NCI-H2029 treated with DMSO at 0.1 percent for 48 hours (cell line): ENCODE results near the gene SEMA4C.
A peak's percentile ranks its signal among the peaks of the same experiment; 100 is the strongest.
"Not testable (repeated sequence)": the region's sequence is repeated elsewhere in the genome, so short reads cannot be mapped to it uniquely, and the experiment has no call there.

Experiments used
- DNase-seq: peaks from one replicate; lab custom pipeline; 2025; lab: John Stamatoyannopoulos, UW

SEMA4C gene

GRCh38 chr2:96897491-96898134, 27.7 kb upstream of the SEMA4C start:
- no peak for DNase-seq

DNA sequence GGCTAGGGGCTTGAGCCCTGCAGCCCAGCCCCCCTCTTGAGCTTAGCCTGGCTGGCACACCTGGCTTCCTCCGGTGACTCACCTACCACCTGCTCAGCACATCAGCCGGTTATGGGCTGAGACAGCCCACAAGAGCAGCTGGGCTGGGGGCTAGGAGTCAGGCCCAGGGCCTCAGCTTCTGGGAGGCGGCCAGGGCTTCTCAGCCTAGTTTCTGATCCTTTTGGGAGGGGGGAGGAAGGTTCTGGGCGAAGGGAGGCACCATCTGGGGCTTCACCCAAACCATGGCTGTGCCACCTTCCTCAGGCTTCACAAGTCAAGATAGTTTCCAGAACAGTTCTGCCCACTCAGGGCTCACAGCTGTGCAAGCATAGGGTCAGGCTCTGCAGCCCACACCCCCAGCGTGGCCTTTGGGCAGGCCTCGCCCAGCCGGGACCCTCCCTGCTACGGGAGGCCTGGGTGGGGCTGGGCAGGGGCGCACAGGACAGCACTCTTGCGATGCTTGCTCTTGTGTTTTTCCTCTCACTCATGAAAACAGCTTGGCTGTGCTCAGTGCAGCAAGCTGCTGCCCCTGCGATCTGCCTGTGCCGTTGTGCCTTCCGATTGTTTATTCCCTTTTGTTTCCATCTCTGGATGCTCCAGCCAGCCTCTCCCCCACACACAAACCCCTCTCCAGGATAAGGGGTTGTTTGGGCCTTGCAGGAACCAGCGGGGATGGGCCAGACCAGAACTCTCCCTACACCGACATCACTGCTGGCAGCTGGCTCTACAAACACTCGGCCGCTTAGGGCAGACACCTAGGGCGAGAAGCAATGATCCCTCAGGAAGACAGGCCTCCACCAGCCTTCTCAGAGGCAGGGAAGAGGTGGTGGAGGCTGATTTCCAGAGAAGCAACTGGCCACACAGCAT, 26.1 kb upstream of the SEMA4C start:
- peak; percentile 82 for DNase-seq

GRCh38 chr2:96895032-96895745, 25.3 kb upstream of the SEMA4C start:
- DNase-seq: peak; percentile 40

DNA sequence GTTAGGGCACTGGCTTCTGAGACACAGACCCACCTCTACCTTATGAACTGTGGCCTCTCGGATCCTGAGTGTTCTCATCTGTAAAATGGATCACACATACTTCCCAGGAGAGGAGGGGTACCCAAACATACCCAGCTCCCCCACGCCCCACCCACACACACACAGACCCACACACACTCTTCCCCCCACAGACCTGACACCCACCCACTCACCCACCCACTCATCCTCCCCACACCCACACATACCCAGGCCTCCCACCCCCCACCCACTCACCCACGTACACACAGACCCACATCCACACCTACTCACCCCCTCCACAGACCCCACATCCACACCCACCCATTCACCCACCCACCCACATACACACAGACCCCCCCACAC, 24.3 kb upstream of the SEMA4C start:
- DNase-seq: no peak

DNA sequence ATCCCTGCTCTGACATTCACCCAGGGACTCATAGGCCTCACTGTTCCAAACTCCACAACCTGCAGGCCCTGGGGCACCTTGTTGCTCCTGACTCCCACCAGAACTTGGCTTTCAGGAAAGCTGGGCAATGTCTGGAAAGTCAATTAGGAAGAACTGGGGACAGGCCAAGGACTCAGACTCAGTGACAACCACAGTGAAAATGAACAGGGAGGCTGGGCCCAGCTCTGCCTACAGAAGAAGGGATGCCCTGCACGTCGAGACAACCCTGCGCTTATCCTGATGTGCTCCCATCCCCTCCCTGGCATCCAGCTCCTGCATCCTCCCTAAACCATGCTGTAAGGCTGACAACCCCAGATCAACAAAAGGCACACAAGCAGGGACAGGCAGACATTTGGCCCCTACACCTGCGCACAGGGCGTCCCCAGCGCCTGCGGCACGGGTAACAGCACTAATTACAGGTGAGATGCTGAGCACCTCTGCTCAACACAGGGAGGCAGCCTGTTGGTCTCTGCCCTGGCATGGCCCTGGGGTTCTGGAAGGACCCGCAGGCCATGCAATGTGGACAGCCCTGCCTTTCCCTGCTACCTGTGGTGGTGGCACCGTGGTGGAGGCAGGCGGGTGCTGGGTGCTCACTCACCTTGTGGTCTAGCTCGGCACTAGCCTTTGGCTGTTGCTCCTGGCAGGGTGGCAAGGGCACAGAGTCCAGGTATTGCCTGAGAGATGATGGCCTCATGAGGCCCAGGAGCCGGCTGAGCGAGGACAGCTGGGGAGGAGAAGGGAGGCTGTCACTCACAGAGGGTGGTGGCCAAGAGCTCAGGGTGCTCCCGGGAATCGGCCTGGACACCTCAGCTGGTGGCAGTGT, 23.6 kb upstream of the SEMA4C start:
- no peak for DNase-seq

- no peak for DNase-seq
Observed at GRCh38 chr2:96891591-96892333, 21.9 kb upstream of the SEMA4C start.

DNA sequence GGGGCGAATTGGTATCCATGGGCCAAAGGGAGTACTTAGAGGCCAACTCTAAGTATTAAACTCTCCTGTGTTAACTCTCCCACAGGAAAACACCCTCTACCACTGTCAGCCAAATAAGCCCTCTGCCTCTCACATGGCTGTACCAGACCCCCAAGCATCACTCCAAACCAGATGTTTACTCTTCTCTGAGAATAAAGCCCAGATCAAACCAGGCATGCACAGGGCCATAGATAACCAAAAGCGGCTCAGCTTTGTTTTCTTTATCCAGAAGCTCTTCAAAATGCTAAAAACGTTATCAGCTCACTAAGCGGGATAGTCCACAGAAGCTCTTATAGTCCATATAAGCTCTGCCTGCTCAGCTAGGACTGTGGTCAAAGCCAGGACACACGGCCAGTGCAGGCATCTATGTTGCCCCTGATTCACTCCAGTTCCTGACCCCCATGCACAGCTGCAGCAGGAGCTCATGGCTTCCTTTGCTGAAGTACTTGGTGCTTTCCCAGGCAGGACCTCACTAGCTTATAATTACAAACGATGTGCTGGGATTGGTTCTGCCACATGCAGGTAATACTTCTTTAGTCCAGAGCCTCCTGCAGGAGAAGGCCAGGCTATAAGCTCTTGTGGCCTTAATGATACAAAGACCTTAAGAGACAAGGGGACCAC, 21.0 kb upstream of the SEMA4C start:
- no peak for DNase-seq

- no peak for DNase-seq
Observed at GRCh38 chr2:96890252-96890651, 20.4 kb upstream of the SEMA4C start.

DNA sequence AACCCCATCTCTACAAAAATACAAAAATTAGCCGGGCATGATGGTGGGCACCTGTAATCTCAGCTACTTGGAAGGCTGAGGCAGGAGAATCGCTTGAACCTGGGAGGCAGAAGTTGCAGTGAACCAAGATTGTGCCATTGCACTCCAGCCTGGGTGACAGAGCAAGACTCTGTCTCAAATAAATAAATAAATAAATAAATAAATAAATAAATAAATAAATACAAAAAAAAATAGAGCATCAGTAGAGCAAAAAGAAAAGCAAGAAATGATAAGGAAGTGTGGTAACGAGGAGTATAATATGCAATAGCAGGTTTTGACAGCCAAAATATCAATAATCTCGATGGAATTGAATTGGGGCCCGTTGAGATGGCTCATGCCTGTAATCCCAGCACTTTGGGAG, 19.6 kb upstream of the SEMA4C start:
- DNase-seq: not testable (repeated sequence)

DNA sequence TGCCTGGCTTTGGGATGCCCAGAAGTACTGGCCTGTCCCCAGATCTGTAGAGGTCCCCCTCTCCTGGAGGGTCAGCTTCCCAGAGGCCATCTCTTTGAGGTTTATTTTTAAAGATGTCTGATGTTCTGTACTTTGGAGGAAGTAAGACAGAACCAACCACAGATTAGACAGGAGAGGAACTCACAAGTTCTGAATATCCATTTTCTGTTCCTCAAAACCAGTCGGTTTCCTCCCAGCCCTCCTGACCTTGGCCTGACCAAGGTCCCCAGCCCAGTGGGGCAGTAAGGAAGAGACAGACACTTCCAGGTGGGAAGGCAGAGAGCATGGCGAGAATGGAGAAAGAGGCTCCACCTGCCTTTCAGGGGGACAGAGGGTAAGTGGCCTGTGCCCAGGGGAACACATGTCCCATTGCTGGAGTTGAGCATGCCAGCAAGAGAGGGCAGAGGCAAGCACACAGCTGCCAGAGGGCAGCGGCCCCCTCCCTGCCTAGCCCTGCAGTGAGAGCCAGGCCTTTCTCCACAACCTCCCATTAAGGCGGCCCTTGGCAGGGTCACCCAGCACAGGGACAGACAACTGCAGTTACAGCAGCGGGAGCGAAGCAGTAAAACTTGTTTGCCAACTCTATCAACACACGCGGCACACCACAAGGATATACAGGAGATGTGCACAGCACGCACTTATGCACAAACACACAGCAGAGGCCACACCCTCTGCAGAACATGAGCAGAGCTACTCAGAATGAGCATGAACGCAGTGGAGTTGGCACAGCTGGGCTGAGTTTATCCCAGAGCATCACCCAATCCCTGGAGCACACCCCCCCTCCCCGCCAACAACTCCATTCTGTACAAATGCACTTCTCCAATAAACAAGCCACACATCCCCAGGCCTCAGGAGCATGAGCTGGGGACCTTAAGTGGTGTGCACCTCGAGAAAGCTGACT, 18.5 kb upstream of the SEMA4C start:
- DNase-seq: peak; percentile 49

- no peak for DNase-seq
Observed at GRCh38 chr2:96887493-96888012, 17.7 kb upstream of the SEMA4C start.

GRCh38 chr2:96885432-96886347, 15.8 kb upstream of the SEMA4C start:
- no peak for DNase-seq

DNA sequence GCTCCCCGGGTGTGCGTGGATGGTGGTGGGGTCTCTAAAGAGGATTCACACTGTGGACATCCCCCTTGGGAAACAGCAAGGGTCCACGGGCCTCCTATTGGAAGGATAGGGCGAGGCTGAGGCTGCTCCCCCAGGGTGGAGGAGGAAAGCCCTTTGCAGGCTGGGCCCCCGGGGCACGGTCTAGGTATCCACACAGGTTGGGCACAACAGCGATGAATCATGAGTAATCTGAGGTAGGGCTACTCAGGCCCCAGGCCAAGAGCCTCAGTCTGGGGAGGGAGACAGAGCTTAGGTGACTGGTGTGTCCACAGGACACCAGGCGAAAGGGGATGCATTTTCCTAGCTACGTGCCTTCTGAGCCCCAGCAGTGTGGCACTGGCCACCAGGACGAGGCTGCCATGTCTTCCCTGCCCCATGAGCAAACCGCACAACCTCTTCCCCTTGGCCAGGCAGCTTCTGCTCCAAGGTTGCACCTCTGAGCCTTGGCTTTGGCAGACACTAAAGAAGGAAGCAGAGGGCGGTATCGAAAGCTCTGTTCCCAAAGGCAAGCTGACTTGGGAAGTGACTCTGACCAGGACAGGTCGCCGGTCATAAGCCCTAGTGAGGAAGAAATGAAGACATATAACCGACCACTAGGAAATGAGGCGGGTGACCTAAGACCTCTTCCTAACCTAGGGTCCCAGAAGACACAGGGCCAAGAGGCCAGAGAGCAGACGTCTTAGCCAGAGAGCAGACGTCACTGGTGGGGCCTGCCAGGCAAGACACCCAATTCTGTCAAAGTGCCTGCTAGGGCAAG, 14.6 kb upstream of the SEMA4C start:
- no peak for DNase-seq

DNA sequence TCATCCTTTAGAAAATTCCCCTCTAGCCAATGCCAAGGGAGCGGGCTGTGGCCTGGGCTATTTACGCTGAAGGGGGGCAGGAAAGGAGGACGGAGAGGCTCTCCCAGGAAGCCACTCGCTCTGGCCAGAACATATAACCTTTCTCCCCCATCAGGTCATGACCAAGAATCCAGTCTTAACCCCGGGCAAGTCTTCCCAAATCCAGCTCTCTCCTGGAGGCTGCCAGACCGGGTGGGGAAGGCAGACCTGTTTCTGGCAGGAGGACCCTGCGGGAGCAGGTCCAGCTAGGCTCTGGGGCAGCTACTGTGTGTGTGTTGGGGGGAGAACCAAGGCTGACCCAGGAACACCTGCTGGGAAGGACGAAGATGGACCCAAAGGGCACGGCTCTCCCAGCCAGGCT, 13.4 kb upstream of the SEMA4C start:
- no peak for DNase-seq

- DNase-seq: no peak
Observed at GRCh38 chr2:96882906-96883305, 13.0 kb upstream of the SEMA4C start.

GRCh38 chr2:96882230-96882629, 12.3 kb upstream of the SEMA4C start:
- DNase-seq: no peak
